NCI-H526 (cell line): ENCODE measurements around the gene DIRAS3.

Experiments
- DNase-seq, 2 experiments: peaks; one replicate each; lab custom pipeline; 2025; lab: John Stamatoyannopoulos, UW

Gene DIRAS3

DNA sequence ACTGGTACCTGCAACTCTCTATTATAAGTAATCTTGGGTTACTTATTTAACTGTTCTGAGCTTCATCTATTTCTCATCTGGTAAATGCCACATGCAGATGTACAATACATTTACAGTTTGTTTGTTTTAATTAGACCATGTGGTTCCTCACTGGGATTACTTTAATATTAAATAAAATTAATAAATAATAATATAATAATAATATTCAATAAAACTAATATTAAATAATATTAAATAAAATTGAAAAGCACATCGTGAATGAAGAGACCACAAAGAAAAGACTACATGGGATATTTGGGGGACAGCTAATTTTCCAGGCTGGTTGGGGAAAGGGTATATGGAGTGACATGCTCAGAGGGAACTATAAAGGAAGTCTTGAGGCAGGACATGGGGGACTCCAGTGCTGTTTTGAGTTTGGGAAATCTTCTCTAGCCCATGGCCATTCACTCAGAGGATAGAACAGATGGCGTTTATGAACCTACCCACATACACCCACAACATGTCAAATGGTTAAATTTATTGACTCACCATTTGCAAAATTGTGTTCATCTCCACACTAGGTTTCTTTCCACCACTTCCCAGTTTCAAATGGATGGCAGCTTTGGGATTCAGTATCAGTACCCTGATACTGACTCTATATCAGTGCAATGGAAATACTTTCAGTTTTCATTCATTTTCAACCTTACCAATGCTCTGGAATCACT, 25.6 kb downstream of the DIRAS3 start:
- DNase-seq: no peak

GRCh38 chr1:68016381-68016780, 34.0 kb downstream of the DIRAS3 start:
- DNase-seq: no peak

- DNase-seq: no peak
Measured at GRCh38 chr1:68015971-68016370, 34.5 kb downstream of the DIRAS3 start.

- no peak for DNase-seq
Measured at GRCh38 chr1:68015369-68015768, 35.1 kb downstream of the DIRAS3 start.

GRCh38 chr1:68013351-68013750, 37.1 kb downstream of the DIRAS3 start:
- DNase-seq: no peak

DNA sequence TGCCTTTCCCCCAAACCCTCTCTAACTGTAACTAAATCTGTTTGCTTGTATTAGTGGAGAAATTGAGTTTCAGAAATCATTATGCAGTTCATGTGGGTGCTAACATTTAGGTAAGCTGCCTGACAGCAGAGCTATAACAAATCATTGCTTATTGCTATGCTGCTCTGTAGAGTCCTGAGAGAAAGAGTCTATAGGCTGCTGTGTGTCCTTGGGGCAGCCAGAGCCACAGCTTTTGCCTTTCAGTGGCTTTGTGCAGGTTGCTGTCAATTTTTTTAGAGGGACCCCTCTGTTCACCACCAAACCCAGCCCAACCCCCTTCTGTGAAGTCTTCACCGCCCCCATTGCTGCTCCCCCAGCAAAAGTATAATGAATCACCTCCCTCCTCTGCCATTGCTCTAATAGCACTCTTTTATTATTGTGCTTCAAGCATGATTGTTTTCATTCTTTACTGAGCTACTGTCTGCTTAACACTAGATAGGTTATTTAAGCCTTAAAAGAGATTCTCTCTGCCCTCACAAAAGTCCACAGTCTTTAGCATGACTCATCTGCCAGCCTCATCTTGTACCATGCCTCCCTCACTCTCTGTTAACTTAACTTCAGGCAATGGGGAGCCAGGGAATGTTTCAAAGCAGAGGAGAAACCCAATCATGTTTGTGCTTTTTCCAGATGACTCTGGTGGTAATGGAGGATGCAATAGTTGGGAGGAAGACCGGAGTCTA, 38.6 kb downstream of the DIRAS3 start:
- DNase-seq: no peak

DNA sequence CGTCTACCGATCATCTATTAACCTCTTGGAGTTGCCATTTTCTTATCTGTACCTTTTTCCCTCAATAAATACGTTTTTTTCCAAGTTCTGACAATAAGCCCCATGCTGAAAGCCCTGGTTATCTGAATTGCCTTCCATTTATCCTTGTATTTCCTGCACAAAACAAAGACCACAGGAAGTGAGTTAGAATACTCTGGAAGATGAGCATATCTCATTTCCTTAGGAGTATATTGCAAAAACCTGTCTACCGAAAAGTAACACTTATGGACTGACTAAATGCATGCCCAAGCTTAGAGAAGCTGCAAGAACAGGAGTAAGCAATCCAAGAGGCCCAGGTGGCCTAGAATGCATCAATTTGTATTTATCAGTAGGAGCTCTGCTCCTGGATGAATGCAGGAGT, 39.9 kb downstream of the DIRAS3 start:
- DNase-seq: no peak

GRCh38 chr1:68010090-68010489, 40.3 kb downstream of the DIRAS3 start:
- DNase-seq: peak in 1 of 2 experiments; percentile 42

DNA sequence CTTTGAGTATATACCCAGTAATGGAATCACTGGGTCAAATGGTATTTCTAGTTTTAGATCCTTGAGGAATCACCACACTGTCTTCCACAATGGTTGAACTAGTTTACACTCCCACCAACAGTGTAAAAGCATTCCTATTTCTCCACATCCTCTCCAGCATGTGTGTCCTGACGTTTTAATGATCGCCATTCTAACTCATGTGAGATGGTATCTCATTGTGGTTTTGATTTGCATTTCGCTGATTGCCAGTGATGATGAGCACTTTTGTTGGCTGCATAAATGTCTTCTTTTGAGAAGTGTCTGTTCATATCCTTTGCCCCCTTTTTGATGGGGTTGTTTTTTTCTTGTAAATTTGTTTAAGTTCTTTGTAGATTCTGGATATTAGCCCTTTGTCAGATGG, 46.8 kb downstream of the DIRAS3 start:
- DNase-seq: peak; percentile 48 to 65

DNA sequence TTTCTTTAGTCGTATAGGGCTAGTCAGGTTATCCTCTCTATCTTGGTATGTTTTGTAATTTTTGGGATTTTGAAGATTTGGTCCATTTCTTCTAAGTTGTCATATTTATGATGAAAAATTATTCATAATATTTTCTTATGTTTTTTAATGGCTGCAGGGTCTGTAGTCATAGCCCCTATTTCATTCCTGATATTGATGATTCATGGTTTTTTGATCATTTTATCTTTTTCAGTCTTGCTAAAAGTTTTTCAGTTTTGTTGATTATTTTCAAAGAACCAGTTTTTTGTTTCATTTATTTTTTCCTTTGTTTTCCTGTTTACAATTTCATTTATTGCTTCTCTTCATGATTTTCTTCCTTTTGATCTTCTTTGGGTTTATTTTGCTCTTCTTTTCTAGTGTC, 50.2 kb downstream of the DIRAS3 start:
- DNase-seq: no peak

DNA sequence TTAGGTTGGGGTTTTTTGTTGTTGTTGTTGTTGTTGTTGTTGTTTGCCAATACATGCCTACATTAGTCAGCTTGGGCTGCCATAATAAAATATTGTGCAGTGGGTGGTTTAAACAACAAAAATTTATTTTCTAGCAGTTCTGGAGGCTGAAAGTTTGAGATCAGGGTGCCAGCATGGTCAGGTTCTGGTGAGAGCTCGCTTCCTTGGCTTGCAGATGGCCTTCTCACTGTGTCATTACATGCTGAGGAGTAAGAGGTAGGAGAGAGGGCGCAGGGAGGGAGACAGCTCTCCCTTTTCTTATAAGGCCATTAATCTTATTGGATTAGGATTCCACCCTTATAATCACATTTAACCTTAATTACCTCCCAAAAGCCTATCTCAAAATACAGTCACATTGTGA, 52.7 kb downstream of the DIRAS3 start:
- no peak for DNase-seq
